Karpas-422 (cell line): ENCODE results near the gene KPTN. TPM values are rescaled to one million over a fixed set of nuclear protein-coding genes. Genes with fewer than 3 reads are reported as not detected.

Experiments
- DNase-seq: peaks from one replicate; pipeline ENCODE4 v3.0.0-alpha.2; 2015
- H2AFZ ChIP-seq: fragments of 200-600 bp; sonication (generic); 2 replicates; pipeline ENCODE4 v1.6.1; 2014; ENCODE audit warnings: antibody characterized with exemption, low read length, mixed read lengths
- H3K27ac ChIP-seq: fragments of 200-600 bp; sonication (generic); 2 replicates; pipeline ENCODE4 v1.5.1; 2014; ENCODE audit warnings: mild to moderate bottlenecking, low read length, moderate library complexity
- H3K27me3 ChIP-seq: fragments of 200-600 bp; sonication (generic); 2 replicates; pipeline ENCODE4 v1.6.1; 2014; ENCODE audit warnings: low read length, mixed read lengths
- H3K36me3 ChIP-seq: fragments of 200-600 bp; sonication (generic); 2 replicates; pipeline ENCODE4 v1.6.1; 2014; ENCODE audit warnings: low read length, mixed read lengths; ENCODE audit not compliant: insufficient read depth
- H3K4me1 ChIP-seq: fragments of 200-600 bp; sonication (generic); 2 replicates; pipeline ENCODE4 v1.6.1; 2014; ENCODE audit warnings: mild to moderate bottlenecking, low read length, mixed read lengths
- H3K4me2 ChIP-seq: fragments of 200-600 bp; sonication (generic); 2 replicates; pipeline ENCODE4 v1.6.1; 2014; ENCODE audit warnings: low read length, low read depth, mild to moderate bottlenecking; ENCODE audit not compliant: poor library complexity, severe bottlenecking
- H3K4me3 ChIP-seq: fragments of 200-600 bp; sonication (generic); 2 replicates; pipeline ENCODE4 v1.5.1; 2014; ENCODE audit warnings: mild to moderate bottlenecking, antibody characterized with exemption, low read length, mixed read lengths
- H3K79me2 ChIP-seq: fragments of 200-600 bp; sonication (generic); 2 replicates; pipeline ENCODE4 v1.6.1; 2014; ENCODE audit warnings: mild to moderate bottlenecking, low read length, mixed read lengths
- H3K9ac ChIP-seq: fragments of 200-600 bp; sonication (generic); 2 replicates; pipeline ENCODE4 v1.6.0; 2014; ENCODE audit warnings: low read length
- H3K9me2 ChIP-seq: fragments of 200-600 bp; sonication (generic), shearing (Covaris generic); replicated peaks from 2 replicates; pipeline ENCODE4 v1.6.0; 2014; ENCODE audit warnings: mild to moderate bottlenecking, low read length, moderate library complexity; ENCODE audit not compliant: insufficient read depth
- H3K9me3 ChIP-seq: fragments of 300-700, 200-600 bp; sonication (generic); 2 replicates; pipeline ENCODE4 v1.6.1; 2014; ENCODE audit warnings: low read length, mixed read lengths
- H4K20me1 ChIP-seq: fragments of 200-600 bp; sonication (generic); 2 replicates; pipeline ENCODE4 v1.6.1; 2014; ENCODE audit warnings: mild to moderate bottlenecking, antibody characterized with exemption, low read length, low read depth; ENCODE audit not compliant: insufficient read depth
- total RNA-seq: library from RNA; depleted of rRNA; stranded (reverse); fragments of >200 nt; shearing (Covaris generic); gene quantifications from 2 replicates; pipeline ENCODE4 v1.2.3, GENCODE V29; 2014; ENCODE audit warnings: low replicate concordance

KPTN gene
- total RNA-seq, 1 experiment from 2014 or later, result 6.2 TPM

- H4K20me1 ChIP-seq, result no peaks in the 10 kb centered on the region
- no peaks in the 10 kb centered on the region for H3K36me3 ChIP-seq
- H3K4me2 ChIP-seq, result no peak within 1 kb of the TSS
- no peaks in the 10 kb centered on the region for H3K79me2 ChIP-seq
- DNase-seq, result peak; percentile 89
- no peak within 1 kb of the TSS for H2AFZ ChIP-seq
- H3K9me3 ChIP-seq, result no peaks in the 10 kb centered on the region
- H3K4me3 ChIP-seq, result no peak within 1 kb of the TSS
- H3K27ac ChIP-seq, result no peak within 1 kb of the TSS
- H3K9ac ChIP-seq, result no peak within 1 kb of the TSS
- no peaks in the 10 kb centered on the region for H3K9me2 ChIP-seq
- no peaks in the 10 kb centered on the region for H3K4me1 ChIP-seq
- H3K27me3 ChIP-seq, result no peaks in the 10 kb centered on the region
These were observed 12.1 kb downstream of the KPTN start, which contains the start of gene SLC8A2 for GRCh38 chr19:47471733-47472457. Gene SLC8A2 (minus strand): TSS chr19:47471893. CDS start chr19:47466403, 5,490 bp downstream.

- Histone ChIP-seq H3K36me3 (no peaks in the 10 kb centered on the region), H2AFZ (no peak overlapping the region), H3K9me2 (no peaks in the 10 kb centered on the region), H3K9me3 (no peaks in the 10 kb centered on the region), H3K9ac (no peak overlapping the region), H3K27me3 (no peaks in the 10 kb centered on the region), H3K4me2 (no peak overlapping the region), H3K4me1 (no peaks in the 10 kb centered on the region), H3K27ac (no peak overlapping the region), H3K4me3 (no peak overlapping the region), H4K20me1 (no peaks in the 10 kb centered on the region), H3K79me2 (no peaks in the 10 kb centered on the region)
- no peak for DNase-seq
These were observed 12.7 kb downstream of the KPTN start for GRCh38 chr19:47471381-47471732.

- DNase-seq, result no peak
- Histone ChIP-seq H3K4me3 (no peak overlapping the region), H3K9me2 (no peaks in the 10 kb centered on the region), H3K4me1 (no peaks in the 10 kb centered on the region), H3K9me3 (no peaks in the 10 kb centered on the region), H3K79me2 (no peaks in the 10 kb centered on the region), H3K27me3 (no peaks in the 10 kb centered on the region), H4K20me1 (no peaks in the 10 kb centered on the region), H3K4me2 (no peak overlapping the region), H2AFZ (no peak overlapping the region), H3K9ac (no peak overlapping the region), H3K27ac (no peak overlapping the region), H3K36me3 (no peaks in the 10 kb centered on the region)
These were observed 13.4 kb downstream of the KPTN start for GRCh38 chr19:47470447-47471195.

- no peak overlapping the region for H3K4me2 ChIP-seq
- H3K79me2 ChIP-seq, result no peaks in the 10 kb centered on the region
- H3K4me3 ChIP-seq, result no peak overlapping the region
- peaks cover 4% of the 10 kb centered on the region for H3K4me1 ChIP-seq
- DNase-seq, result no peak
- no peaks in the 10 kb centered on the region for H3K27me3 ChIP-seq
- H3K9ac ChIP-seq, result no peak overlapping the region
- no peak overlapping the region for H3K27ac ChIP-seq
- no peaks in the 10 kb centered on the region for H3K36me3 ChIP-seq
- no peaks in the 10 kb centered on the region for H3K9me3 ChIP-seq
- no peak overlapping the region for H2AFZ ChIP-seq
- no peaks in the 10 kb centered on the region for H3K9me2 ChIP-seq
- H4K20me1 ChIP-seq, result no peaks in the 10 kb centered on the region
These were observed 14.3 kb downstream of the KPTN start for GRCh38 chr19:47469719-47470118.

GRCh38 chr19:47469363-47469700 is 14.7 kb downstream of the KPTN start:
- H3K4me3 ChIP-seq, result no peak overlapping the region
- H2AFZ ChIP-seq, result no peak overlapping the region
- H3K4me1 ChIP-seq, result peaks cover 8% of the 10 kb centered on the region
- no peaks in the 10 kb centered on the region for H3K9me3 ChIP-seq
- H3K36me3 ChIP-seq, result no peaks in the 10 kb centered on the region
- no peaks in the 10 kb centered on the region for H3K79me2 ChIP-seq
- no peak overlapping the region for H3K4me2 ChIP-seq
- no peaks in the 10 kb centered on the region for H3K27me3 ChIP-seq
- no peaks in the 10 kb centered on the region for H3K9me2 ChIP-seq
- H4K20me1 ChIP-seq, result no peaks in the 10 kb centered on the region
- DNase-seq, result no peak
- H3K27ac ChIP-seq, result no peak overlapping the region
- H3K9ac ChIP-seq, result no peak overlapping the region

- Histone ChIP-seq H3K36me3 (no peaks in the 10 kb centered on the region), H3K27me3 (no peaks in the 10 kb centered on the region)
These were observed 16.1 kb downstream of the KPTN start for GRCh38 chr19:47467914-47468313.

GRCh38 chr19:47465957-47466356 is 18.1 kb downstream of the KPTN start:
- H3K27me3 ChIP-seq, result no peaks in the 10 kb centered on the region

More at GRCh38 chr19:47467914-47468313, 16.1 kb downstream of the KPTN start:
- Histone ChIP-seq H3K4me1 (peaks cover 9% of the 10 kb centered on the region), H3K9me3 (no peaks in the 10 kb centered on the region), H3K9ac (no peak overlapping the region), H3K4me2 (no peak overlapping the region), H2AFZ (no peak overlapping the region), H3K79me2 (no peaks in the 10 kb centered on the region), H3K4me3 (no peak overlapping the region), H3K9me2 (no peaks in the 10 kb centered on the region), H3K27ac (no peak overlapping the region), H4K20me1 (no peaks in the 10 kb centered on the region)
- DNase-seq, result peak; percentile 7

GRCh38 chr19:47464675-47465419 is 19.2 kb downstream of the KPTN start:
- H3K9me3 ChIP-seq, result no peaks in the 10 kb centered on the region
- H3K27ac ChIP-seq, result no peak overlapping the region
- DNase-seq, result peak; percentile 58
- H2AFZ ChIP-seq, result no peak overlapping the region
- H3K36me3 ChIP-seq, result no peaks in the 10 kb centered on the region
- no peaks in the 10 kb centered on the region for H3K79me2 ChIP-seq
- no peak overlapping the region for H3K4me3 ChIP-seq
- H3K4me2 ChIP-seq, result peak overlapping the region; percentile 8
- no peak overlapping the region for H3K9ac ChIP-seq
- H3K27me3 ChIP-seq, result no peaks in the 10 kb centered on the region
- no peaks in the 10 kb centered on the region for H4K20me1 ChIP-seq
- H3K4me1 ChIP-seq, result peaks cover 9% of the 10 kb centered on the region
- no peaks in the 10 kb centered on the region for H3K9me2 ChIP-seq

More at GRCh38 chr19:47465957-47466356, 18.1 kb downstream of the KPTN start:
- Histone ChIP-seq H3K4me2 (no peak overlapping the region), H3K27ac (no peak overlapping the region), H3K36me3 (no peaks in the 10 kb centered on the region), H3K4me1 (peaks cover 9% of the 10 kb centered on the region), H4K20me1 (no peaks in the 10 kb centered on the region), H3K9ac (no peak overlapping the region), H2AFZ (no peak overlapping the region), H3K9me3 (no peaks in the 10 kb centered on the region), H3K79me2 (no peaks in the 10 kb centered on the region), H3K4me3 (no peak overlapping the region), H3K9me2 (no peaks in the 10 kb centered on the region)
- DNase-seq, result no peak
